ENCODE data around the gene RALGAPA2.

The RALGAPA2 gene

DNA sequence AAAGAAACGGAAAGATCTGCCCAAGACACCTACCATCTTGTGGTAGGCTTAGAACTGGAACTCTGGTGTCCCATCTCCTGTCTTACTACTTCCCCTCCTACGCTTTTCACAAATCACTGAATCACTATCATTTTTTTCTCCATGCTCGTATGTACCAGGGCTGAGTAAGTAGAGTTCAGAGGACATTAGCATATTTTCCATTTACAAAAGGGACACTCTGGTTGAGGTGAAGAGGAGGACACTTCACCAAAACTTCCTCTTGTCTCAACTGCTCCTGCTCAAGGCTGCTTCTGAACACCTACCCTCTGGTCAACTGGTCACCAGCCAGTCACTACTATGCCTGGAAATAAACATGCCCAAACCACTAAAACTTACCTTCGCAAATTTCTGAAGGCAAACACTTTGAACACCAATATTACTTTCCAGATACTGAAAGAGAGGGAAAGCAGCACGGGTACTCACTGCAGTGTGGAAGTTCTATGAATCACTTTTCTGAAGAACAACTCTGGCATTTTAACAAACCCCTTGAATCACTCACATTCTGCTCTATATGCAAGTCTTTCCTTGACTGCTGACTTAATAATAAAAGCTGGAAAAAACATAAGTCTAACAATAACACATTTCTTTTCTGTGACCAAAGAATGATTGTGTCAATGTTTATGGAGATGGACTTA is 221.2 kb downstream of the RALGAPA2 start:
- no peak for DNase-seq

DNA sequence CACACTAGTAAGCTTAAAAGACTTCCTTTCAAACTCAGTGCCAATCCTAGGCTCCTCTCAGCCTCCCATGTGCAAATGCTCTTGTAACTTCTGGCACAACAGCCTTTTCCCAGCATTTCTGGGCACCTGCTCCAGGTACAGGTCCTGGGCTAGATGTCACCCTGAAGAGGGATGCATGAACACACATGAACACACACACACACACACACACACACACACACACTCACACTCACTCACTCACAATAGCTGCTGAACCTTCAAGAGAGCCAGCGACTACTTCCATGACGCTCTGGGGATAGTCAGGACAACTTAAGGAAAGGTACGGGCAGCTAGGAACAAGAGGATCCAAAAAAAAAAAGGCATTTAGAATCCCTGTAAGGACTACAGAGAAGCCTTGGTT is 221.8 kb downstream of the RALGAPA2 start:
- no peak for DNase-seq

DNA sequence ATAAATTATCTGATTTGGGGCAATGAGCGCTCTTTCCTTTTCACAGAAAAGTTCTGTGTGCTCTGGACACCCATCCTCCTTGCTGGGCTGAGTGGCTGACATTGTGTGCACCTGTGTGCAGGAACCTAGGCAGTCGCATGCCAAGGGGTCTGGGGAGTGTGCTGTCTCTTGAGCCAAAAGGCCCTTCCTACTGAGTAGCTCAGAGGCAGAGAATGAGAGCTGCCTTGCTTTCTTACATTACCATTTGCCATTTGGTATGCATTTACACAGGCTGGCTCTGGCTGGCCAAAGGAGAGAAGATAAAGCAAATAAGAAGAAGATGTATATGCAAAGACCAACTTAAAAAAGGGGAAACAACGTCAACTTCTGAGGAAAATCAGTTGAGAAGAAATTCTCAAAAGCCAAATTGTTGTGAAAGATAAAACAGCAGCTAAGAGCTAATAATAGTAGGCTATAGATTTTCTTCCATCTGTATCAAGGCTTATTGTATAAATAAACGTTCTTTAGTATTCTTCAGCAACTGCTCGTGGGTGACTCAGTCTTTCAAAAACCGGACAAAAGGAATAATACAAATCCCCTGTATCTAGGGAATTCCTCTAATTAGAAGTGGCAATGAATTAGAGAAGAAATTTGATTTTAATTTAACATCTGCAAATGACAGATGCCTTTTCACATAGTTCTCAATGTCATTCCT is 222.6 kb downstream of the RALGAPA2 start:
- DNase-seq: no peak

DNA sequence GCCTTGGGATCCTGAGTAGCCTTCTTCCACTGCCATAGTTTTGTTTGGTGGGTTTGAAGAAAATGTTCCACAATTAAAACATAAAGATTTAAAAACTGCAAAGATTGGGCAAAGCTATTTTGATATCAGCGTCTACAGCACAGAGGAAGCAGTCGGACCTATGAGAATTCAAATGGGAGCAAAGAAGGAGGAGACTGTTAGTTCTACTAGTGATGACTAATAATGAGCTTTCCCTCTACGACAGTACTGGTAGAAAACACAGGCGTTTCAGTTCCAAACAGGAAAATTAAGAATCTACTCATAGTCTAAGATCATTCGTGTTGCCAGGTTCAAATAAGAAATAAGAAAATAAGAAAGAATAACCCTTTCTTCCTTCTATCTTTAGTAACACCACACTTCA is 223.4 kb downstream of the RALGAPA2 start:
- DNase-seq: no peak

DNA sequence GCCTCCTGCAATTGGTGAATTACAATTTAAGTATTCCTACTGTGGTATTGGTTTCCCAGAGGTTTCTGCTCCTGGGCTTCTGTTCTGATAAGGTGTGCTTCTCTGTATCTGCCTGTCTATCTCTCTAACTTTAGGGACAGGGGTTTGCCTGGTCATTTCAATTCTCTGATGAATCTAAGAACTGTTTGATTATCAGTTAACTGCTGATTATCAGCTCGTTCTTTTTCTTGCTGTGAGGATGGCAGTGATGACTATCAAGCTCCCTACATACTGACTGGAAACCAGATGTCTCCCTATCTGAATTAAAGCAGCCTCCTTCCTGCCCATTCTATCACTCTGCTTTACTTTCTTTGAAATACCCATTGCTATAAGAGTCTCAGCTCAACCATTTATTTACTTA is 224.1 kb downstream of the RALGAPA2 start:
- DNase-seq: no peak

DNA sequence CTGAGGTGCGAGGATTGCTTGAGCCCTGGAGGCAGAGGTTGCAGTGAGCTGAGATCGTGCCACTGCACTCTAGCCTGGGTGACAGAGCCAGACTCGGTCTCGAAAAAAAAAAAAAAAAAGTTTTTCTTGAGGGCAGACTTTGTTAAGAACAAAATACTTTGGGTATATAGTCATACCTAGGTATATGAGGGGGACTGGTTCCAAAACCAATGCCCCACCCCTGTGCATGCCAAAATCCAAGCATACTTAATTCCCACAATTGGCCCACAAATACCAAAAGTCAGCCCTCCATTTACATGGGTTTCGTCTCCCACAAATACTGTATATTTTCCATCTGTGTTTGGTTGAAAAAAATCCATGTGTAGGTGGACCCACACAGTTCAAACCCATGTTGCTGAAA is 224.6 kb downstream of the RALGAPA2 start:
- DNase-seq: no peak

DNA sequence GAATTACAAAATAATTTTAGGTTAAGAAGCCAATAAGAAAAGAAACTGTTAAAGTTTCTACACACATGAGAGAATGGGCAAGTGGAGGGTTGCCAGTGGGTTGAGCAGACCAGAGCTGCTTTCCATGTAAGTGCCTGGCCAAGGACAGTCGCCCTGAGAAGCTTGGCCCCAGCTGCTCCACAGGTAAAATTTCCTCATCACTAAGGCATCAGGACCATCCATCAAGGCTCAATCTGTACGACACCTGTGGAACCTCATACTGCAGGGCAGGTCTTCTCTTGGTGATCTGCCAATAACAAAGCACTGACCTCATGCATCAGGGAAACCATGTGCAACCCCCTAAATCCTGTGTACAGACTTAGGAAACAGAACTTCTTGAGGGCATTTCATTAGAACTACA is 229.1 kb downstream of the RALGAPA2 start:
- DNase-seq: no peak

DNA sequence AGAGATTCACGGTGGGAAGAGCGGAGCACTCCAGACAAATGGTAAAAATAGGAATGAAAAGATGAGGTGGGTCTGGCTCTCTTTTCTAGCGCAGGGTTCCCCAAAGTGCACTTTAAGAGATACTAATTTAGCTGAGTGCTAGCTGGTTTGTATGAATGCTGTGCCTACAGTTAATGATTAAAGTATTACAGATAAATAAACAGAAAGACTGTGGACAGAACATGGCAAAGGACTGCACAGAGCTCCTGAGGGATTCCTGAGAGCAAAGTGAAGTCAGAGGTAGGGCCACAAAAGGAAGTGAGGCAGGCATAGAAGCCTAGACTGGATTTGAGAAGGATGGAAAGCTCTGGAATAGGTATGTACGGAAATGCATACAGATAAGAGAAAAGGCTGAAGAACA is 230.0 kb downstream of the RALGAPA2 start:
- no peak for DNase-seq

DNA sequence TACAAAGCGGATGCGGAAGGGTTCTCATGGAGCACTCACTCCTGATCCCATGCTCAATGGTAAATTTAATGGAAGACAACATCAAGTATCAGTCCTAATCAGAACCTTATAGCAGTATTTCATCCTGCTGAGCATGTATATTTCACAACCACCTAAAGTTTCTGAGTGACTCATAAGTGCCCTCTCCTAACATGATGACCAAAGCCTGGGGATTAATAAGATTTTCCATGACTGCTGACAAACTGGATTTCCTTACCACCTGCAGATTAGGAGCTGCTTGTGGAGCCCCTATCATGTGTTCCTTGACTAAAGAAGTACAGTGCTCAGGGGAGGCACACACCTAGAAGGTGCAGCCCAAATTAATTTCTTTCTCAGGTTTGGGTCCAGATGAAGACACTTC is 231.8 kb downstream of the RALGAPA2 start:
- no peak for DNase-seq

DNA sequence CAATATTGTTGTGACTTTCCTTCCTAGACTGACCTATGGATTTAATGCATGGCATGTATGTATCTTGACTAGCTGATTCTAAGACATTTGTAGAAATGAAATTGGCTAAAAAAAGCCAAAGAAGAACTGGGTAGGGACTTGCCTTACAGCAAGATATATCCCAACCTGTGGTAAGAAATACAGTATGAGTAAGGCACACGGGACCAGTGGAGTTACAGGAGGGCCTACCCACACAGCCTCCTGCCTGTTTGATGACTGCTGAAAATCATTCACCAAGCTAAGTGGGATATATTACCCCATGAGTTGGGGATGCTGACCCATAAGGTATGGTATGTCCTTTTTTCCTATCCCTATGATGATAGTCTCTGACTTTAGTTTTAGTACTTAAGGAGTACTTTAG is 232.3 kb downstream of the RALGAPA2 start:
- DNase-seq: no peak

DNA sequence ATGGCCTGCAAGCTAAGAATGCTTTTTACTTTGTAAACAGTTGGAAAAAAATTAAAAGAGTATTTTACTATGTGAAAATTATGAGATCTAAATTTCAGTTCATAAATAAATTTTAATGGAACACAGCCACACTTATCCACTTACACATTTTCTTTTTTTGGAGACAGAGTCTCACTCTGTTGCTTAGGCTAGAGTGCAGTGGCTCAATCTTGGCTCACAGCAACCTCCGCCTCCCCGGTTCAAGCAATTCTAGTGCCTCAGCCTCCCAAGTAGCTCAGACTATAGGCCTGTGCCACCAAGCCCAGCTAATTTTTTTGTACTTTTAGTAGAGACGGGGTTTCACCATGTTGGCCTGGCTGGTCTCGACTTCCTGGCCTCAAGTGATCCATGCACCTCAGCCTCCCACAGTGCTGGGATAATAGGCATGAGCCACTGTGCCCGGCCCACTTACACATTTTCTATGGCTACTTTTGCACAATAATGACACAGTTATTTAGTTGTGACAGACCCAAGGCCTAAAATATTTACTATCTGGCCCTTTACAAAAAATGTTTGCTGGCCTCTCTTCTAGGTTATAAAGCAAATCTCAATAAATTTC is 234.9 kb downstream of the RALGAPA2 start:
- DNase-seq: no peak

DNA sequence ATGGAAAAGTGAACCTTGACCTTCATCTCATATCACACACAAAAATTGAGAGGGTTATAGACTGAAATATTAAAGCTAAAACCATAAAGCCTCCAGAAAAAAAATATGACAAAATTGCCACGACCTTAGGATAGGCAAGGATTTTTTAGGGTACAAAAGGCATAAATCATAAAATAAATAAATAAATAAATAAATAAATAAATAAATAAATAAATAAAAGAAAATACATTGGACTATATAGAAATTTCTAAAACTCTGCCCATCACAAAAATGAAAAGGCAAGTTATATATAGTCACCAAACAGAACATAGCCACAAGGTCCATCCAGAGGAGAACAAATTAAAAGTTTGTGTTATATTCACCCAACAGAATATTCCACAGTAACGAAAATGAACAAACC is 235.9 kb downstream of the RALGAPA2 start:
- DNase-seq: no peak

DNA sequence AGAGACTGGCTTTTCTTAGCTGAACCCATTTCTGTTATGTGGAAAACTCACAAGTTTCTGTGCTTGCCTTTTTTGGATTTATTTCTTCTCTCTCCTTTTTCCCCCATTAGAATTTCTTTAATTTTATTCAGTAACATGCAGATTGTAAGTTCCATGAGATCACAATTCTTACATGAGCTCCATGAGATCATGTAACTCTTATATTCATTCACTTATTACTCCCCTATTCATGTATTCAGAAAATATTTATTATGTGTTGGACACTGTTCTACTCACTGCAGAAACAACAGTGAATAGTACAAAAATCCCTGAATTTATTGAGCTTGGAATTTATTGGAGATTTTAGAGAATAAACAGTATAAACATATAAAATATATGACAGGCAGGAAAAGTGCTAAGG is 238.8 kb downstream of the RALGAPA2 start:
- no peak for DNase-seq

DNA sequence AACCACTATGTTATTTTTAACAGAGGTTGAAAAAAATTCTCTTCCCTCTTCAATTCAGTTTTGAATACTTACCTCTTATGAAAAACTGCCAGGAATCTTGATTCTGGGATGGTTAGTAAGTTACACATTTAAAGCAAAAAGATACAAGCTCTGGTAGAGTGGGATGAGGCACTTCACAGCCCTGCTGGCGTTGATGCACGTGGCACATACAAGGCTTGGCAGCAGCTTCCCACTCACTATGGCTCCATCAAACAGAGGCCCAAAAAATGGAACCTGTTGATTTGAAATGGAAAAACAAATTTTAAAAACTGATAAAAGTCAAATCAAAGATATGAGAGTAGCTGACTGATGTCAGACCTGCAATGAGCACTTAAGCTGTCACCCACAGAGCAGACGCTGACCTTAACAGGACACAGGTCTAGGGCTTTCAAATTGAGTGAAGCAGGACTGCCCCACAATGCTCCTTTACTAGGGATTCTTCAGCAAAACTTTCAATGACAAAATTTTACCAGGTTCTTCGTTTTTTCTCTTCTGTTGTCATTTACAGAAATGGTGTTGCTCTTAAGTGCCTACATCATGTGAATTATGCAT is 239.7 kb downstream of the RALGAPA2 start:
- no peak for DNase-seq

DNA sequence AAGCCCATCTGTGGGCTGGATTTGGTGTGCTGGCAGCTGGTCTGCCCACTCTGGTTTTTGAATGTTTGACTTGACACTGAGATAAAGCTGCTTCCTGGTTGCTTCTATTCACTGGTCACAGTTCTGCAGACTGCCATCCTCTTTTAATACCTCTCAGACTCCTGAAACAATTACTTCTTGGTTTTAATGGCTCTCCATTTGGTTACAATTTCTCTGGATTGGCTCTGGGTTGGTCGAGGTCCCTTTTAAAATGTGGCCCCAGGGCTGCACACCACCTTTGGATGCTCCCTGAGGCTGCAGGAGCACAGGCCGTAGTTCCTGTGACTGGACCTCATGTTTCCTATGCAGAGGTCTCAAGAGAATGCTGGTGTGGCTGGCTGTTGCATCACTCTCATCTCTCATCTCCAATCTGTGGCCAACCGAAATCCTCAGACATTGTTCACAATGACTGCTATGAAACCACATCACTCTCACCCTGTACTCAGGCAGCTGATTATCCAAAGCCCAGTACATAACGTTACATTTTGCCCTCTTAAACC is 246.0 kb downstream of the RALGAPA2 start:
- DNase-seq: no peak

DNA sequence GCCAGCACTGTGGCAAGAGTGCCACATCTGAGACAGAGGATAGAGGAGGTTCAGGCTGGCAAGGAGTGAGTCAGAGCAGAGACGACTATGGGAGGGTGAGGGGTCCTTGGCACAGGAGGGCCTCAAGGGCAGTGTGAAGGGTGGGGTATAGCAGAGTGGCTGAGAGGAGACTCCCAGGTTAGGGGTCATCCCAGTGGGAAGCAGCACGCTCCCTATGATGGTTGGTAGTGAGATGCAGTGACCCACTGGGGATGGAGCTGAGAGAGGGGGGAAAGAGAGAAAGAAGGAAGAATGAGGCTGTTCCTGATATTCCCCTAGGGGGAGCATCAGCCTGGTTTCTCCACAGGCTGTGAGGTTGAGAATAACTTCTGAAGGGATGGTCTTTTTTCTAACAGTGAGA is 247.2 kb downstream of the RALGAPA2 start:
- DNase-seq: no peak

DNA sequence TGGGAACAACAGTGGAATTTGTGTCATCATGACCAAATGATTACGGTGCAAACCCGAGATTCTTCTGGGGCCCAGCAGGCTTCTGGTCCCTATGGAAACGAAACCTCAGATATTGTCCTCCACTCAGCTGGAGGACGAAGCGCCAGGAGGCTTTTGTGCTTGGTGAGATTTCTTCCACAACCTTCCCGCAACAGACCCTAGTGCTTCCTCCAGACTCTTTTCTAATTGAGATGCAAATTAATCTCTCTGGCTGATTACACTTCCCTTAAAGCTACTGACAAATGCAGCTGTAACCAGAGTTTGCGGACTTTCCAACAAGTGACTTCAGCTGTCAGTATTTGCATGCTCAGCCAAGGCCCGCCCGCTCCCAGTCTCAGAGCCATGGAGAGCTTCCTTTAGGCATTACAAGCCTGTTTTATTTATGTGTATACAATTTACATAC is 248.5 kb downstream of the RALGAPA2 start:
- DNase-seq: no peak

DNA sequence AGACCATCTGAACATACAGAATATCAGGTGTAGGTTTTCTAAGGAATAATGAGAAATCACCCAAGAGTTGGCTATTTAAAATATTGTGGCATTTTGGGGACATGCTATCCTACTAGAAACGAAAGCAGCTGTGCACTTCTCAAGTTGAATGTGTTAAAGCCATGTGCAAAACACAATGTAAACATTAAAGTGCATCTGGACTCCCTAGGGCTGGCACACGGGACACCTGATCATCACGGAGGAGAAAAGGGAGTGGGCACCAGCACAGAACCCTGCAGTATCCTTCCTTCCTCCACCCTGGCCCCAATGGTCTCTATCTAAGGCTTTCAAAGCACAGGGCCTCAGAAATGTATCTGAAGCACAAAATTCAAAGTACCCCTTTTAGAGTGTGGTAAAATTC is 250.3 kb downstream of the RALGAPA2 start:
- DNase-seq: no peak

DNA sequence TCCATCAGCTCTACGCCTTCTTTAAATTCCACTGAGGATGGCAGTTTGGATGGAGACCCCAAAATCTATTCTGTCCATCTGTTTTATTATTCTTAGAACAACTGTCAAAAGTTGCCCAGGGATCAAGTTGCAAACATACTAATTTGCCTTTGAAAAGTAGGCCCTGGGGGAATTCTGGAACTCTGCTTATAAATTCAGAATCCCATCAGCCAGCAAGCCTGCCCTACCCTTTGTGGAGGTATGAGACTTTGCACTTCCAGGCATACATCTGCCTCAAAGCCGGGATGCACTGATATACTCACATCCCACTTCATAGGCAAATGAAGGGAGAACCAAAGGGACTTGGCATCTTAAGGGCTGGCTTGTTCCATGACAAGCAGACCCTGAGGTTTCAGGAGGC is 250.9 kb downstream of the RALGAPA2 start:
- no peak for DNase-seq

DNA sequence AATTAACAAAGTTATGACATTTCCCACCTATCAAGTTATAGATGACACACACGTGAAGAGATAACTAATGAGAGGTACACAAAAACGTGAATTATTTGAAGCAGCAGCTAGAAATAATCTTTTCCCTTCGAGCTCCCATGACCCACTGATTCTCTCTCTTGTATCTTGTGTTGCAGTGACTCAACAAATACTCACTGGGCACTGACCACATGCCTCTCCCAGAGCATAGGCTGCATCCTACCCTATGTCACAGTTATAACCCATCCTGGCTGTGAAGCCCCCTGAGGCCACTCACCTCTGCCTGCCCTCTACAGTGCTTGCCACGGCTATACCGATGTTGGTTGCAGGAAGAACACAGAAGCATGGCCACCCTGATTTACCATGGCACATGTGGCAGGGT is 252.7 kb downstream of the RALGAPA2 start:
- no peak for DNase-seq

DNA sequence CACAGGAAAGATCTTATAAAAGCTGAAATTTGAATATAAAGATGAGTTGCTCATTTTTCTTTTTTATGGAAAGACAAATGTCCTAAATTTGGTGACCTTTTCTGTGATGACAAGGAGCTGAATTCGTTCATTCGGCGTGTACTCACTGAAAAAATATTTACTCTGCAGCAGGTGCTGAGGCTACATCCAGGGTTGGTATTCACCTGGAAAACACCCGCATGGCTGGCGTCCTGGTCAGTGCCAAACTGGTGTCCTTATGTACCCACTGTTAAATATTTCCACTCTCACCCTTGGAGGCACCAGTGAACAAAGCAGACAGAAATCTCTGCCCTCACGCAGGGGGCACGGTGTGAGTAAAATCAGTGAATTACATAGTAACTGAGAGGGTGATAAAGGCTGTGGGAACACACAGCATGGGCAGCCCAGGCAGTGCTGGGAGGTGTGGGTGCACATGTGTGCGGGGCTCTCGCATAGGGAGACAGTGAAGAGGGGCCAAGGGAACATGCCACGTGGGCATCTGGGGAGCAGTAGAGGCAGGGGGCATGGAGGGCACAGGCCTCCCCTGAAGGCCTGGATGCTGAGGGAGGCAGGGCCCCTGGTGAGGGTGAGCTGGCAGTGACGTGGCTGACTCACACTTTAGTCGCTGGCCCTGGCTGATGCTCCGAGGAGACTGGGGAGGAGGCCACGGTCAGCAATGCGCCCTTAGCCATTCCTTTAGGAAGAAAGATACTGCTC is 254.9 kb downstream of the RALGAPA2 start:
- DNase-seq: no peak

DNA sequence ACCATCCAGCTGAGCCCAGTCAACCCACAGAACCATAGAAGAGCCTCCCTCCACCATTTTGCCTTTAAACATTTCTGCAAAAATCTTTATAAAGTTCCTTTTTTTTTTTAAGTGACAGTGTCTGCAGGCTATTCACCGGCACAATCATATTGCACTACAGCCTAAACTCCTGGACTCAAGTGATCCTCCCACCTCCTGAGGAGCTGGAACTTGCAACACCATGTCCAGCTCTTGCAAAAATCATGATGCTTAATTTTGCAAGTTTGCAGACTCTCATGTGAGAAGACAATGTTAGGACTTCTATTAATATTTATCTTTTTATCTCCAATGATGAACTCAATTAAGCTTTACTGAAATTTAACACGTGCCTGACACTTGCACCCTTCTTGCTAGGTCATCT is 255.7 kb downstream of the RALGAPA2 start:
- no peak for DNase-seq

DNA sequence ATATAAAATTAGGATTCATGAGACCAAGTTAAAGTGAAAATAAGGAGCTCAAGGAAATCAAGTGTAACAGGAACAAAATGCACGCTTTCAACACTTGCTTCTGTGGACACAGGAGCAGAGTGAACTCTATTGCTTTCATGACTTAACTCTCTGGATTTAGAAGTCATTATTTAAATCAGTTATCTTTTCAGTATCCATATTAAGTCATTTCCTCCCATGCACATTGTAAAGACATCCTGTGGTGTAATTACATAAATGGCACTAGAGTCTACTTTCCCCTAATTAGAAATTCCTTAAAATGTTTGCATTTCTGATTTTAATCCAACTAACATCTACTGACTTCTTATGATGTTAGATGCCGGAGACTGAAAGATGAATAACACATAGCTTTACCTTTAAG is 256.5 kb downstream of the RALGAPA2 start:
- DNase-seq: no peak

All from activated effector memory CD4-positive, alpha-beta T cell treated with Interleukin-2 at 50 U/mL for 16 hours (primary cell).